ENCODE measurements around the gene SEMA6D.

Gene SEMA6D

GRCh38 chr15:47675735-47676134, 41.6 kb upstream of the SEMA6D start:
- in situ Hi-C loops (cut with MboI; ENCODE audit: low sequenced_read_pairs, unreplicated experiment), result no loop called here
- DNase-seq (ENCODE audit: low spot score), result no peak
- TF ChIP-seq, protein P1, sequence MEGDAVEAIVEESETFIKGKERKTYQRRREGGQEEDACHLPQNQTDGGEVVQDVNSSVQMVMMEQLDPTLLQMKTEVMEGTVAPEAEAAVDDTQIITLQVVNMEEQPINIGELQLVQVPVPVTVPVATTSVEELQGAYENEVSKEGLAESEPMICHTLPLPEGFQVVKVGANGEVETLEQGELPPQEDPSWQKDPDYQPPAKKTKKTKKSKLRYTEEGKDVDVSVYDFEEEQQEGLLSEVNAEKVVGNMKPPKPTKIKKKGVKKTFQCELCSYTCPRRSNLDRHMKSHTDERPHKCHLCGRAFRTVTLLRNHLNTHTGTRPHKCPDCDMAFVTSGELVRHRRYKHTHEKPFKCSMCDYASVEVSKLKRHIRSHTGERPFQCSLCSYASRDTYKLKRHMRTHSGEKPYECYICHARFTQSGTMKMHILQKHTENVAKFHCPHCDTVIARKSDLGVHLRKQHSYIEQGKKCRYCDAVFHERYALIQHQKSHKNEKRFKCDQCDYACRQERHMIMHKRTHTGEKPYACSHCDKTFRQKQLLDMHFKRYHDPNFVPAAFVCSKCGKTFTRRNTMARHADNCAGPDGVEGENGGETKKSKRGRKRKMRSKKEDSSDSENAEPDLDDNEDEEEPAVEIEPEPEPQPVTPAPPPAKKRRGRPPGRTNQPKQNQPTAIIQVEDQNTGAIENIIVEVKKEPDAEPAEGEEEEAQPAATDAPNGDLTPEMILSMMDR (IDR thresholded peaks at IDR 0.05; ENCODE audit: borderline replicate concordance, control extremely low read depth, extremely low read depth, insufficient read depth, missing control alignments), result no peak

DNA sequence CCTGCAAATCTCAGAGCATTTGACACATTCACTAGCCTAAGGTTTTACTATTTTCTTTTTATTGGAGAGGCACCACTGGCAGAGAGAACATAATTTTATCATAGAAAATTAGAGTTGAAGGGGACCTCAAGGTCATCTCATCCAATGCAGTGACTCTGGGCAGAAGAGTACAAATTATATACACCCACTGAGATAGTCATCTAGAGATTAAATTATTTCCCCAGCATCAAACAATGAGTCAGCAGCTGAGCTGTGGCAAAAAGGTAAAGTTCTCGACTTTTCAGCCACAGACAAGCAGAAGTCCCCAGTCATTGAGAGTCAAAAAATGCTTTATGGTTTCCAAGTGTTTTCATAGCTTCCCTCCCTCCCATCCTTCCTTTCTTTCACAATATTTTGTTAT, 39.3 kb upstream of the SEMA6D start:
- TF ChIP-seq, protein P1 (IDR thresholded peaks at IDR 0.05; ENCODE audit: borderline replicate concordance, control extremely low read depth, extremely low read depth, insufficient read depth, missing control alignments), result no peak
- in situ Hi-C loops (cut with MboI; ENCODE audit: low sequenced_read_pairs, unreplicated experiment), result no loop called here
- no peak for DNase-seq (ENCODE audit: low spot score)

DNA sequence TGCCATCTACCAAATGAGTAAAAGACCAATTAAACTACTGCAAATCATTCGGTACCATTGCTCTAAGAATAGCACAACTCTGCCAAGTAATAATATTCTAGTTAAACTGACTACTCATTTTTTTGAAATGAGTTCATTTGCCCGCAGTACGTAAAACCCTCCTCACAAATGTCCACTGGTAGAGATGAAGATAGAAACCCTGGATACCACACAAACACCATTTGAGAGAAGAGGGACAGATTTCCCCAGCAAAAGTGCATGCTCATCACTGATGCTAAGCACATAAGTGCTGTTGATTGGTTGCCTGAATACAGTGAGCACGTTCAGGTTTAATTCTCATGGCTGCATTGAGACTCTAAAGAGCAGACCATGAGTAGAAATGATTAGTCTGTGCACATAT, 34.6 kb upstream of the SEMA6D start:
- in situ Hi-C loops (cut with MboI; ENCODE audit: low sequenced_read_pairs, unreplicated experiment), result no loop called here
- DNase-seq (ENCODE audit: low spot score), result no peak
- TF ChIP-seq, protein P1 (IDR thresholded peaks at IDR 0.05; ENCODE audit: borderline replicate concordance, control extremely low read depth, extremely low read depth, insufficient read depth, missing control alignments), result no peak

DNA sequence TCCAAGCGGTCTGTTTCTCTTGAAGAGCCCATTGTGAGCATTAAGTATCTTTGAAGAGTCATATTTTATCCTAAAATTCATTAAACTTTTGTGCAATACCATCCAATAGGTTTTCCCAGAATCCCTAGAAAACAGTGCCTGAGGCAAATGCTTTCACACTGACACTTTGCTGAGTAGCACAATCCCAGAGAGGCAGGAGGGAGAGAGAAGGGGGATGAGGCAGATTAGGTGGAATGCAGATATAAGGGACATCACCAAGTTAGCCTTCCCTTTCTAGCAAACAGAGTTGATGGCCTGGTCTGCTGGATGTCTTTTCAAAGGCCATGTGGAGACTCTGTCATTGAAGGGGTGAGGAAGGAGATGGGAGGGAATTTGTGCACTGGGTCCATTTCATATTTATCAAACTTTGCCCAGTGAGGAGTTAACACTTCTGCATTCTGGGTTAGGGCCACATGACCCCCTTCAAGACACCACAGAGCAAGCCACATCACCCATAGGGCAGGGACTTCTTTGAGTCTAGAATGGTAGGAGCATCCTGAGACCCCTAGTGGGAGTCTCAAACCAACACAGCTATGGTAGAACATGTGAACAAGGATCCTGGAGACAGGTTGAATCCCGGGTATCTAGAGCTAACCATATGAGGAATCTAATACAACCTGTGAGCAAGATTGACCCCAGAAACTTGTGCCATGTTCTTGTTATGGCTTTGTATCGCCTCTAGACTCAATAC, 32.0 kb upstream of the SEMA6D start:
- in situ Hi-C loops (cut with MboI; ENCODE audit: low sequenced_read_pairs, unreplicated experiment), result no loop called here
- no peak for DNase-seq (ENCODE audit: low spot score)
- TF ChIP-seq, protein P1 (IDR thresholded peaks at IDR 0.05; ENCODE audit: borderline replicate concordance, control extremely low read depth, extremely low read depth, insufficient read depth, missing control alignments), result no peak

GRCh38 chr15:47688573-47689086, 28.7 kb upstream of the SEMA6D start:
- TF ChIP-seq, protein P1 (IDR thresholded peaks at IDR 0.05; ENCODE audit: borderline replicate concordance, control extremely low read depth, extremely low read depth, insufficient read depth, missing control alignments), result no peak
- in situ Hi-C loops (cut with MboI; ENCODE audit: low sequenced_read_pairs, unreplicated experiment), result no loop called here
- DNase-seq (ENCODE audit: low spot score), result no peak

DNA sequence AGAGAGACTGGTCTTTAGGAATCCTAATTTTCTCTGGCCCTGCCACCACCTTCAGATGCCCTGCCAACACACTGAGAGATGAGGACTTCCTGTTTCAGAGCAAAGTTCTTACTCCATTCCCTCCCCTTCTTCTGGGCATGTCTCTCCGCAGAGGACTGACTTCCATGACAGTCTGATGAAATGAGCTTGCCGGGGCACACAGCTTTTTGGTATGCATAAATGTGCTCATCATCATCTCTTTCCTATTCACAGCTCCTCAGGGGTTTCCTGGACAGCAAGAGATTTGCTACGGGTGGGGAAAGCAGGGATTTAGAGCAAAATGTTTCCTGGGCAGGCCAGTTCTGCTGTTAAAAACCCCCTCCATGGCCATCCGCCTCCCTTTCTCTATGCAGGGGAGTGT, 27.6 kb upstream of the SEMA6D start:
- no peak for DNase-seq (ENCODE audit: low spot score)
- TF ChIP-seq, protein P1 (IDR thresholded peaks at IDR 0.05; ENCODE audit: borderline replicate concordance, control extremely low read depth, extremely low read depth, insufficient read depth, missing control alignments), result no peak
- in situ Hi-C loops (cut with MboI; ENCODE audit: low sequenced_read_pairs, unreplicated experiment), result no loop called here

Measured in GM13976 (cell line).